ENCODE data around the gene LILRA1.
"Not testable (repeated sequence)": the region's sequence is repeated elsewhere in the genome, so short reads cannot be mapped to it uniquely, and the experiment has no call there.

The LILRA1 gene

DNA sequence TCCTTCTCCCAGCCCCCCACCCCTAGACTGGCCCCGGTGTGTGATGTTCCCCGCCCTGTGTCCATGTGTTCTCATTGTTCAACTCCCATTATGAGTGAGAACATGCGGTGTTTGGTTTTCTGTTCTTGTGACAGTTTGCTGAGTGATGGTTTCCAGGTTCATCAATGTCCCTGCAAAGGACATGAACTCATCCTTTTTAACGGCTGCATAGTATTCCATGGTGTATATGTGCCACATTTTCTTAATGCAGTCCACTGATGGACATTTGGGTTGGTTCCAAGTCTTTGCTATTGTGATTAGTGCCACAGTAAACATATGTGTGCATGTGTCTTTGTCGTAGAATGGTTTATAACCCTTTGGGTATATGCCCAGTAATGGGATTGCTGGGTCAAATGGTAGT, 15.2 kb upstream of the LILRA1 start:
- not testable (repeated sequence) for DNase-seq

DNA sequence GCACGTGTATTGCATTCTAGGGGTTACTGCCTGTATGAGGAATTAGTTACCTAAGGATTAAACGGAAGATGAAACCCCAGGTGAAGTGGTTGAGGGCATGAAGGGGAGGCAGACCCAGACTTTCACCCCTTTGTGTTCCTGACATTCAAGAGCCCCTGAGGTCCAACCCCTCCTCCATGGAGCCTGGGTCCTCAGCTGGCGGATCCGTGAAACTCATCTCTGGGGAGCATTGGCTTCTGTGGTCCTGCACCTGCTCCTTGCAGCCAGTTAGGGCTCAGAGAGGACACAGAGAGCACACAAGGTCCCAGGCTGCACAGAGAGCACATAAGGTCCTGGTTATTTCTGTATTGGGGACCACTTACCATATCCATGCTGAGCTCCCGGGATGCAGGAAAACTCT, 7.0 kb upstream of the LILRA1 start:
- no peak for DNase-seq

DNA sequence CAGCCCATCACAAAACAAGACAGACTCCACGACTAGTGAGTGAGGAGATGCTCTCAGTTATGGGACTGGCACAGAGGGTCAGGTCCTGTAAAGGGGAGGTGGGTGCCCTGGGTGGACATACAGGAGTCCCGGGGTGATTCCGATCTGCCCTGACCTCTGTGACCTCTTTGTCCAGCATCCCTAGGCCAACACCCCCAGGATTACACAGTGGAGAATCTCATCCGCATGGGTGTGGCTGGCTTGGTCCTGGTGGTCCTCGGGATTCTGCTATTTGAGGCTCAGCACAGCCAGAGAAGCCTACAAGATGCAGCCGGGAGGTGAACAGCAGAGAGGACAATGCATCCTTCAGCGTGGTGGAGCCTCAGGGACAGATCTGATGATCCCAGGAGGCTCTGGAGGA, 6.4 kb upstream of the LILRA1 start:
- DNase-seq = no peak

DNA sequence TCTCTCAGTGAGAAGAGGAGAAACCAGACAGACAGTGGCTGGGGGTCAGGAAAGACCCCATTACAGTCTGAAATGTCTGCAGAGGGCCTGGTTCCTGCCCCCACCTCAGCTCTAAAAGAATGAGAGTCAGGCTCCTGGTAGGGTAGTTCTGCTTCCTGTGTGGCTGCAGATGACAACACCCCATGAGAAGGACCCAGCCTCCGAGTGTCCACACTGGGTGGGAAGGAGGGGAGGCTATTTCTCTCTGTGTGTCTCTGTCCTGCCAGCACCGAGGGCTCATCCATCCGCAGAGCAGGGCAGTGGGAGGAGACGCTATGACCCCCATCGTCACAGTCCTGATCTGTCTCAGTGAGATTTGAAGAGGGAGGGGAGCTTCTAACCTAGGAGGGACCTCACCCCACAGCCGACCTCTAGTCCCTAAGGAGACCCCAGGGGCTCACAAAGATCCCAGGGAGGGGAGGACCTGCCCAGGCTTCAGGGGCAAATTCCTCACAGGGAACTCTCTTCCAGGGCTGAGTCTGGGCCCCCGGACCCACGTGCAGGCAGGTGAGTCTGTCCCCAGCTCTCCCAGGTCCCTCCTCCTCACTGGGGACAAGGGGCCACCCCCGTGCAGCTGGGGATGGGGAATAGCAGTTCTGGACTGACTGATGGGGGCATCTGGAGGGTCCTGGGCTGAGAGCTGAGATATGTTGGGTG, 647 bp downstream of the LILRA1 start:
- DNase-seq = not testable (repeated sequence)

DNA sequence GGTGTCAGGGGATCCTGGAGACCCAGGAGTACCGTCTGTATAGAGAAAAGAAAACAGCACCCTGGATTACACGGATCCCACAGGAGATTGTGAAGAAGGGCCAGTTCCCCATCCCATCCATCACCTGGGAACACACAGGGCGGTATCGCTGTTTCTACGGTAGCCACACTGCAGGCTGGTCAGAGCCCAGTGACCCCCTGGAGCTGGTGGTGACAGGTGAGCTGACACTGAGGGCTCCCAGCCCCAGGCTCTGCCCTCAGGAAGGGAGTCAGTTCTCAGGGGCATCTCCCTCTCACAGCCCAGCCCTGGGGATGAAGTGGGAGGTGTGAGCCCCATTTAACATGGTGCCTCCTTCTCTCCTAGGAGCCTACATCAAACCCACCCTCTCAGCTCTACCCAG, 1.3 kb downstream of the LILRA1 start:
- no peak for DNase-seq

DNA sequence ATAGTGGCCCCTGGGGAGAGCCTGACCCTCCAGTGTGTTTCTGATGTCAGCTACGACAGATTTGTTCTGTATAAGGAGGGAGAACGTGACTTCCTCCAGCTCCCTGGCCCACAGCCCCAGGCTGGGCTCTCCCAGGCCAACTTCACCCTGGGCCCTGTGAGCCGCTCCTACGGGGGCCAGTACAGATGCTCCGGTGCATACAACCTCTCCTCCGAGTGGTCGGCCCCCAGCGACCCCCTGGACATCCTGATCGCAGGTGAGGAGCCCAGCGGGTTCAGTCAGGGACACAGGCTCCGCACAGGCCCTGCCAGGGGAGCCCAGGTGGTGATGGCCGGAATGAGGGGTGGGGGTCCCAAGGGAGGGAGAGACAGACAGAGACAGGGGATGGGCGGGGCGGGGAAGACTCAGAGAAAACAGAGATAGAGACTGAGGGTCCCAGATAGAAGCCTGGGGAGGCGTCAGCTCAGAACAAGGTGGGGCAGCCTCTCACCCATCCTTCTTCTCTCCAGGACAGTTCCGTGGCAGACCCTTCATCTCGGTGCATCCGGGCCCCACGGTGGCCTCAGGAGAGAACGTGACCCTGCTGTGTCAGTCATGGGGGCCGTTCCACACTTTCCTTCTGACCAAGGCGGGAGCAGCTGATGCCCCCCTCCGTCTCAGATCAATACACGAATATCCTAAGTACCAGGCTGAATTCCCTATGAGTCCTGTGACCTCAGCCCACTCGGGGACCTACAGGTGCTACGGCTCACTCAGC, 2.4 kb downstream of the LILRA1 start:
- not testable (repeated sequence) for DNase-seq

DNA sequence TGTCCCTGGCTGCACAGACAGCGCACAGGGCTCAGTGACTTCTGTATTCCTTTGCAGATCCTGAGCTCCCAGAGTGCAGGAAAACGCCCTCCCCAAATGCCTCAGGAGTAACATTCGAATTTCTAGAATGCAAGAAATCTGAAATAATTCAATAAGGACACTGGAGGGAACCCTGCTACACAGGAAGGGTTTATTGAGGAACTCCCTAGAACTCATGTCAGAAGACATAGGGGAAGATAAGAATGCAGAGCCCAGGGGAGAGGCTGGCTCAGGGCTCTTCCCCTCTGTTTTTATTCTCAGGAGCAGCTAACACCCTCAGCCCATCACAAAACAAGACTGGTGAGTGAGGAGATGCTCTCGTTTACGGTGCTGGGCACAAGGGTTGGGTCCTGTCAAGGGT, 6.8 kb downstream of the LILRA1 start:
- DNase-seq = no peak

DNA sequence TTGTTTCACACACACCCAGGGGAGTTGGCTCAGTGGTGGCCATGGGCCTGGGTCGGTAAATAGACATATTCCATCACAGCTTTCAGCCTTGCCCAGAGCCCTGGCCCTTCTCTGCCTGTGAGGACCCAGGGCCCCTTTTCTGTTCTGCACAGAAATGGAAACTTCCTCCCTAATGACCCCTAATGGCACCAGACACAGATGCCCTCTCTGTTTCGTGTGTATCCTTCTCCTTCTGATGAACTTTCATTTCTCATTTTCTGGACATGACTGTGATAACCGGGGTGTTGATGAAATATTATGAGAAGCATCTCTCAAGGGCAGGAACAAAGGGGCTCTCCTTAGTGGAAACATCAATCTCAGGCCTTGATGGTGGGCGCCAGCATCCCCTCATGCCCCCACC, 12.8 kb downstream of the LILRA1 start:
- no peak for DNase-seq

DNA sequence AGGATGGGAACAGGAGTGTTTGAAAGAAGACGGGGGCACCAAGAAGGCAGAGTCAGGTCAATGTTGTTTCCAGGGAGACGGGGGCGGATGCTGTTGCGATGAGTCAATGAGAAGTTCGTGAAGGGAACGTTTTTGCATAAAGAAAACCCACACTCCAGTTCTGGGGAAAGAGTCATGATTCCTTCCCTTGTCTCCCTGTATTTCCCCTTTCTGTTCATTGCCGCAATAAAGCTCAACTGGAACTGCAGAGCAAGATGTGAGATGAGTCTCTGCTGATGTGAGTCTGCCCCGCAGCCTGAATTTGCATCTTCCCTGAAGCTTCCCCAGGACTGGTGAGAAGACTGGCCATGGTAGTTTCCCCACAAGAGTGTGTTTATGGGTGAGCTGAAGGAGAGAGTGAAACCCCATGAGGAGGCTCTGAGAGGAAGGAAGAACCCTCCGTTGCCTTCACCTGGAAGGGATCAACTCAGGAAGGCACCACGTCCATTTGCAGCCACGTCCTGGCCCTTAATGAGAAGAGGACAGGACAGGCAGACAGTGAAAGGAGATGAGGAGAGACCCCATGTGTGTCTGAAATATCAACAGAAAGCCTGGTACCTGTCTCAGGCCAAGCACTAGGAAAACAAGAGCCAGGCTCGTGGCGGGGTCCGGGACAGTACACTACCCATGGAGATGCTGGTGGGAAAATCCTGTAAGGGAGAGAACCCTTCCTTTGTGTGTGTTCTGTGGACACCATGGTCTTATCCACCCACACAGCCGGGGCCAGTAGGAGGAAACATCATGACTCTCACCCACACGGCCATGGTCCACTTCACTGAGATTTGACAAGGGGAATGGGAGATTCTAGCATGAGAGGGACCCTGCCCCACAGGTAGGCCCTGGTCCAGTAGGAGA, 13.7 kb downstream of the LILRA1 start:
- DNase-seq = no peak

DNA sequence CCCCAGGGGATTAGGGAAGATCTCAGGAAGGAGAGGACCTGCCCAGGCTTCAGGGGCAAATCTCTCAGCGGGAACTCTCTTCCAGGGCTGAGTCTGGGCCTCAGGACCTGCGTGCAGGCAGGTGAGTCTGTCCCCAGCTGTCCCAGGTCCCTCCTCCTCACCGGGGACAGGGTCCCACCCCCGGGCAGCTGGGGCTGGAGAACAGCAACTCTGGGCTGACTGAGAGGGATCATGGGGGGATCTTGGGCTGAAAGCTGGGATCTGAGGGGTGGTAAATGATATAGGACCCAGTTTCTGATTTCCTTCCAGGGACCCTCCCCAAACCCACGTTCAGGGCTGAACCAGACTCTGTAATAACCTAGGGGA, 14.3 kb downstream of the LILRA1 start:
- no peak for DNase-seq

DNA sequence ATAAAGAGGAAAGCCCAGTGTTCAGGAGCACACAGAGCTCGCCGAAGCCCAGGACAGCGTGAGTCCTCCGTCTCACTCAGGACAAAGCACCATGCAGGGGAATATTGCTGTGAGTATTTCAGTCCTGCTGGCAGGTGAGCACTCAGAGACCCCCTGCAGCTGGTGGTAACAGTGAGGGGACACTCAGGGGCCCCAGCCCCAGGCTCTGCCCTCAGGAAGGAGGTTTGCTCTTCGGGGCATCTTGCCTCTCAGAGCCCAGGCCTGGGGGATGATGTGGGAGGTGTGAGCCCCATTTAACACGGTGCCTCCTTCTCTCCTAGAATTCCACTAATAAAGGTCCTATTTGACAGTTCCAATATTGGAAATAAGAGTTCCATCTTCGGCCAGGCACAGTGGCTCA, 14.8 kb downstream of the LILRA1 start:
- DNase-seq = no peak

DNA sequence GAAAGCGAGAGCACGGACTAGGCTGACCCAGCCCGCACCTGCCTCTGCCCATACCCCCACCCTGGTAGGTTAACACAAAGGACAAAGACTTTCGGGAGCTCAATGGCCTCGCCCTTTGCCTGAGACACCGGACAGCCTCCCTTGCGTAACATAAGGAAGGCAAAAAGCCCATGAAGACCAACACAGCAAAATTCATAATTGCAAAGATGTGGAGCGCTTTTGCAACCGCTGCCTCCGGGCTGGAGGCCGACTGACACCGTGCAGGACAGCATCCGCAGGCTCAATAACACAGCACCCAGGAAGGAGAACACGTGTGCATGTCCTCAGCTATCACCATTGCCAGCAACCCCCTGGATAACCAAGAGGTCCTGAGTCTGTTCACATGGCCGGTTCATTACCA, 15.4 kb downstream of the LILRA1 start:
- no peak for DNase-seq

DNA sequence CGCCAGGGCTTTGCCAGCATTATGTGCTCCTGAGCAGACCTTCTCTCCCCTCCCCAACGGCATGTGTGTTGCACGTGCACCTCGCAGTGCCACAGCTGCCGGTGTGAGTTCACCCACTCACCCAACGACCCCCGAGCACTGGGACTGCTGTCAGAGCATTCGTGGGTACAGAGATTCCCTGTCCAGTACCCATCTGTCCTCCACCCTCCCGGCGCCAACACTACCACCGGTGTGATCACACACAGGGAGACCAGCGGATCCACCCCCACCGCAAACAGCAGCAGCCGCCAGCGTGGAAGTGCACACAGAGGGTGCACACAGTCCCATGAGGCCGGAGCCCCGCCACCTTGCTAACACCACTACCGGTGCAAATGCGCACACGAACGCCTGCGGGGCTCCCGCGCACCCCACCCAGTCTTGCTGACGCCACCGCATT, 15.9 kb downstream of the LILRA1 start:
- DNase-seq = no peak

DNA sequence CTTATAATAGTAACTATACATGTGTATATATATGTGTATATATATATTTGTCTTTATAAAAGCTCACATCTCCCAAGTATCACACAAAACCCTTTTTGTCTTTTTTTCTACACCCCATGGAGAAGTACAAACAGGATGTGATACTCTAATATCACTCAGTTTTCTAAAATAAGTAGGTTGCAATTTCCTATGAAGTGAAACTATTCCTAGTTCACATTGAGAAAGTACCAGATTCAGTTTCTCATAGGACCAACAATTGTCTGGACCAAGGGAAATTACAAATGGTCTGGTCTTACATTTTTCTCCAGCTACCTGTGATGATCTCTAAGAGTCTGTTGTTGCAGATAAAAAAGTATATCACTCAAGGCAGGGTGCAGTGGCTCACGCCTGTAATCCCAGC, 19.0 kb downstream of the LILRA1 start:
- DNase-seq = no peak

DNA sequence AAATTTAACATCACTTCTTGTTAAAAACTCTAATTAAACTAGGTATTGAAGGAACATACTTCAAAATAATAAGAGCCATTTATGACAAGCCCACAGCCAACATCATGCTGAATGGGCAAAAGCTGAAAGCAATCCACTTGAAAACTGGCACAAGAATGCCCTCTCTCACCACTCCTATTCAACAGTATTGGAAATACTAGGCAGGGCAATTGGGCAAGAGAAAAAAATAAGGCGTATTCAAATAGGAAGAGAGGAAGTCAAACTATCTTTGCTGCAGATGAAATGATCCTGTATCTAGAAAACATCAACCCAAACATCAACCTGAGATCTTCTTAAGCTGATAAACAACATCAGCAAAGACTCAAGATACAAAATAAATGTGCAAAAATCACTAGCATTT, 21.3 kb downstream of the LILRA1 start:
- DNase-seq = no peak

DNA sequence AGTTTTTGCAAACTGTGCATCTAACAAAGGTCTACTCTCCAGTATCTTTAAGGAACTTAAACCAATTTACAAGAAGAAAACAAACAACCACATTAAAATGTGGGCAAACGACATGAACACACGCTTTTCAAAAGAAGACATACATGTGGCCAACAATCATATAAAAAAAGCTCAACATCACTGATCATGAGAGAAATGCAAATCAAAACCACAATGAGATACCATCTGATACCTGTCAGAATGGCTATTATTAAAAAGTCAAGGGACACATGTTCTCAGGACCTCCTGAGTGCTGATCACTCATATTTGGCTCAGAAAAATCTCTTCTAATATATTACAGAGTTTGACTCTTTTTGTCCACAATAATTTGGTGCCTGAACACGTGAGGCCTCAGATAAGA, 22.6 kb downstream of the LILRA1 start:
- no peak for DNase-seq

DNA sequence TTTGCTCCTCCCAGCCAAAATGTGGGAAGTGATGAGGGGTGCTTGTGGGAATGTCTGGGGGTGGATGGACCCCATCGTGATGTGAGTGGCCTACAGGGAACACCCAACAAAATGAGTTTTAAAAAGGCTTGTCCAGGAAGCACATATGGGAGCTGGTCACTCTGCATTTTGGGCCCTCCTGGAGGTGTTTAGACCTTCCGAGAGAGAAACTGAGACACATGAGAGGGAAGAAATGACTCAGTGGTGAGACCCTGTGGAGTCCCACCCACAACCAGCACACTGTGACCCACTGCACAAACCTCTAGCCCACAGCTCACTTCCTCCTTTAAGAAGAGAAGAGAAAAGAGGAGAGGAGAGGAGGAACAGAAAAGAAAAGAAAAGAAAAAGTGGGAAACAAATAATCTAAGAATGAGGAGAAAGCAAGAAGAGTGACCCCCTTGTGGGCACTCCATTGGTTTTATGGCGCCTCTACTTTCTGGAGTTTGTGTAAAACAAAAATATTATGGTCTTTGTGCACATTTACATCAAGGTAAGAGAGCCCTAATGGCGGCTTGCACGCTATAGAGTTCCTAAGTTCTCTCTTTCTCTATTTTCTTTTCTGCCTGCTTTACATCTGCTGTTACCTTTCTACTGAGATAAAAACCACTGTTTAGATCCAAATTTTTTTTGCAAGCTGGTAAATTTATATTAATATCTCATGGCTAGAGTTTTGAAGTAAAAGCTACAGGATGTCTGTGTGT, 23.6 kb downstream of the LILRA1 start:
- no peak for DNase-seq

DNA sequence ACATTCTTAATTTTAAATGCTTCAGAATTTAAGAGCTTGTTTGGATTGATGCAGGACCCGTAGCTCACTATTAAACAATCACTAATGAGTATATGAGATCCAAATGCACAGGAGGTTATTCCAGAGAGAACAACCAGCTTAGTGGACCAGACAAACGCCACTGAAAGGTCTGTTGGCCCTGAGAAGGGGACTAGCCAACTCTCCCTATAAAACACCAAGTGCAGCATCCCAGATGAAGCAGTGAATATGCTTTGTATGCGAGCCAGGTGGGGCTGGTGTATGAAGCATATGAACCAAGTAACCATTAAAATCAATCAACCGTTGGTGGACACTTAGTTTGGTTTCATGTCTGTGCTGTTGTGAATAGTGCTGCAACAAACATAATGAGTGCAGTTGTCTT, 27.0 kb downstream of the LILRA1 start:
- no peak for DNase-seq

DNA sequence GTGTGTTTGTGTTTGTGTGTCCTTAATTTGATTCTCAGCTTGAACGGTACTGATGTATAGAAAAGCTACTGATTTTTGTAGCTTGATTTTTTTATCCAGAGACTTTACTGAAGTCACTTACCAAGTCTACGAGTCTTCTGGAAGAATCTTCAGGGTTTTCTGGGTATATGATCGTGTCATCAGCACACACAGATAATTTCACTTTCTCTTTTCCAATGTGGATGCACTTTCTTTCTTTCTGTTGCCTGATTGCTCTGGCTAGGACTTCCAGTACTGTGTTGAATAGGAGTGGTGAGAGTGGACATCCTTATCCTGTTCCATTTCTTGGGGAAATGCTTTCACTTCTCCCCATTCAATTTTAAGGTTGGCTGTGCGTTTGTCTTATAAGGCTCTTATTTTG, 29.0 kb downstream of the LILRA1 start:
- DNase-seq = no peak

DNA sequence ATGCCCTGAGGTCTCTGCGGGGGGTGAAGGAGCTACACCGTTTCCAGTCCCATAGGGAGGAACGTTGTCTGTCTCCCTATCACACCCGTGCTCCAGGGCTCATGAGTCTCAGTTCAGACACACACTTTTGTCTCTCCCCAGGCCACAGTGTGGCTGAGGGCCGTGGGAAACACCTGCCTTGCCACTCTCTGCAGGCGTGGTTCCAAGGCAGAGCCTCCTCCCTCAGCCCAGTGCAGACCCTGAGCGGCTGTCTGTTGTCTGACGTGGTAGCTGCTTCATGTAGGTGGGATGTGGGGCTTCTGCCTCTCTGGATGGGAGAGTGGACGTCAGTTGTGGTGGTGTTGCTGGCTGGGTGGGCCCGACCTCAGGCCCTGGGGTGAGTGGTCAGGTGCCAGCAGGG, 30.8 kb downstream of the LILRA1 start:
- not testable (repeated sequence) for DNase-seq

DNA sequence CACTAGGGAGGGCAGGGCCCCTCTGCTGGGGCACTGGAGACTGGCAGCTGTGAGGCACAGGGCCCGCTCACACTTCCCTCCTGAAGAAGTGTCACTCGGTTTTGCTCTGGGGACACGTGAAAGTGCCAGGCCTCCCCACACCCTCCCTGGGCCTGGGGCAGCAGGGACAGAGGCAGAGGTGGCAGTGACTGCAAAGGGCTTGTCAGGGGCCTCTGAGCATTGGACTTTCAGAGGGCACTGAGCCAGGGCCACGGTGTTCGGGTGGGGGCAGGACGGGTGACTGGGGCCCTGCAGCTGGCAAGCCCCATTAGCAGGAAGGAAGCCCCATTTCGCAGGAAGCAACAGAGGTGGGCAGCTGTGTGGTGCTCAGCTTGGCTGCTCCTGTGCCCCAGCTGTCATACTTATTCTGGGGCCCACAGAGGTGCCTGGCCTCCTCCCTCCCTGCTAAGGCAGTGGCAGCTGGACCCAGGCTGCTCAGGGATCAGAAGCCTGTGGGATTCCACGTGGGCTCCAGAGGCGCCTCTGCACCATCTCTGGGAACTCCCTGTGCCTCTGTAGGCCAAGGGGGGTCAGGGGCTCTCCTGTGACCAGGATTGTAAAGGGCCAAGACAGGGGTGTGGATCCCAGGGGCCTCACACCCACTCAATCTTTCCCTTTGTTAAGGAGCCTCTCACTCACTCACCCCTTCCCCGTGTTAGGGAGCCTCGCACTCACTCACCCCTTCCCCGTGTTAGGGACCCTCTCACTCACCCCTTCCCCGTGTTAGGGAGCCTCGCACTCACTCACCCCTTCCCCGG, 31.7 kb downstream of the LILRA1 start:
- DNase-seq = not testable (repeated sequence)

DNA sequence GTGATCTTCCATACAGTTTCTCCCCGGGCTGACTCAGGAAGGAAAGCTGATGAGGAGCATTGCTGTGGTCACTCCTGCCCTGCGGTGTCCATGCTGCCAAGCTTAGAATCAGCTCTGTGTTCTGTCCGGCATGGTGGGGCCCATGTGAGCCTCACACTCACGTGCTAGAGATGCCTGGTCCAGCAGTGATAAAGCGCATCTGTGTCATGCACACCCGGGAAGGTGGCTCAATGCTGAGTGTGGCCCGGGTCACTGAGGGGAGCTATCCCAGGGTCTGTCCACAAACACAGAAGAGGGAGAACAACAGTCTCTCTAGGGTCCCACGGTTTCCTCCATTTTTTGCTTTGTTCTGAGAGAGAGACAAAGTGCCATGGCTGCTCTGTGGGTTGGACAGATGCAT, 33.3 kb downstream of the LILRA1 start:
- DNase-seq = no peak
